HS-27A (cell line): ENCODE results near the gene CNOT8.

Source experiments
- DNase-seq: peaks from one replicate; pipeline ENCODE4 v3.0.0-alpha.2; 2012; ENCODE audit warnings: low read depth, missing footprints

Gene CNOT8

DNA sequence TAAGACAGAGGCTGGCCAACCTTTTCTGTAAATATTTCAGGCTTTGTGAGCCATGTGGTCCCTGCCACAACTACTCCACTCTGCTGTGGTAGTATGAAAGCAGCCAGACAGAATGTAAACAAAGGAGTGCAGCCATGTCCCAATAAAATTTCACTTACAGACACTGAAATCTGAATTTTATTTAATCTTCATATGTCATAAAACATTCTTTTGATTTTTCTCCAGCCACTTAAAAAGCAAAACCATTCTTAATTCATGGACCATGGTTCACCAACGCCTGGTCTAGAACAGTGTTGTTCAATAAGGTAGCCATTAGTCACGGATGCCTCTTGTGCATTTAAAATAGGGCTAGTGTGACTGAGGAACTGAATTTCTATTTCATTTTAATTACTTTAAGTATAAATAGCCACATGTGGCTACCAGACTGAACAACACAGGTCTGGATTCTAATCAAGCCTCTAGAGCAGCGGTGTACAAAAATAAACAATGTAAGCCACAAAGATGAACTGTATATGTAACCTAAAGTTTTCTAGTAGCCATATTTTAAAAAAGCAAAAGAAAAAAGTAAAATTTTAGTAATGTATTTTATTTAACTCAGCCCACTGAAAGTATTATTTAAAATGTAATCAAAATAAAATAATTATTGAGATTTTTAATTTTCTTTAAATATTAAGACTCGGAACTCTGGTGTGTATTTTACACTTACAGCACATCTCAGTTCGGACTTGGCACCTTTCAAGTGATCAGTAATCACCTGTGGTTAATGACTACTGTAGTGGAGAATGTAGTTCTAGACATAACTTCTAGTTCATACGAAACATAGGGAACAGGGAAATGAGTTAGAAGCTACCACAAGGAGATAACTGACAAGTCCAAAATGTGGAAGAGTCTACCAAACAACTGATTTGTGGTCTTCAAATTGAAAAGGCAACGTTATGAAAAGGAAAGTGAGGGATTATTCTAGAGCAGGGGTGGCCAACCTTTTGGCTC lies 65.3 kb downstream of the CNOT8 start:
- DNase-seq: no peak
